ENCODE results near the gene OGA.

DNA sequence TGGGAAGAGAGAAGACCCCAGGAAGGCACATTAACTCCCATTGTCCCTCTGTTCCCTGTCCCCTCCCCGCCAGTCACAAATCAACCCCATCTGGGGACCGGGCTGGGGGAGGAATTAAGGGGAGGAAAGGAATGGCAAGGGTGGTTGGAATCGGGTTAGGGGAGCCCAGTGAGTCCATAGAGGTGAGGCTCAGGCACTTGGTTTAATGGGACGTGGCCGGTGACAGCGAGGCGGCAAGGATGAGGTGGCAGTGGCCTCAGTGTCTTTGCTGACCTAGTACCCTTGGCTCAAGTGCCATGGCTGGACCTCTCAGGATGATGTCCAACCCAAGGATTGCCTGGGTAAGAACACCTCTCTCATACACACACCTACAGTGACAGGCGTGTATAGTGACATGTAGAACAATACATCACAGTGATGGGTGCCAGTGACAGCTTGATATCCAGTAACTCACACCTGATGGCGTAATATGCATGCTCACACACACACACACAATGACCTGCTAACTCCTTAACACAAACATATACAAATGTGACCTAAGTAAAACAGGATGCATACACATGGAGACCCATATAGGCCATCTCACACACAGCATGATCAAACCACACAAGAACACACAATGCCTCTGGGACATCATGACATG lies 13.0 kb upstream of the OGA start:
- no peak for TF ChIP-seq TCF4 (CRISPR knock-in tag; IDR thresholded peaks at IDR 0.05; ENCODE audit: borderline replicate concordance)
- no peak for TF ChIP-seq ISL1 (CRISPR knock-in tag; IDR thresholded peaks at IDR 0.05)
- TF ChIP-seq ZFP30 (CRISPR knock-in tag; IDR thresholded peaks at IDR 0.05), result no peak
- TF ChIP-seq ZNF70 (CRISPR knock-in tag; IDR thresholded peaks at IDR 0.05), result no peak
- TF ChIP-seq ESRRG (CRISPR knock-in tag; IDR thresholded peaks at IDR 0.05), result no peak
- TF ChIP-seq ZNF565 (CRISPR knock-in tag; conservative IDR thresholded peaks at IDR 0.05; ENCODE audit: low read depth), result no peak
- TF ChIP-seq, protein P1, sequence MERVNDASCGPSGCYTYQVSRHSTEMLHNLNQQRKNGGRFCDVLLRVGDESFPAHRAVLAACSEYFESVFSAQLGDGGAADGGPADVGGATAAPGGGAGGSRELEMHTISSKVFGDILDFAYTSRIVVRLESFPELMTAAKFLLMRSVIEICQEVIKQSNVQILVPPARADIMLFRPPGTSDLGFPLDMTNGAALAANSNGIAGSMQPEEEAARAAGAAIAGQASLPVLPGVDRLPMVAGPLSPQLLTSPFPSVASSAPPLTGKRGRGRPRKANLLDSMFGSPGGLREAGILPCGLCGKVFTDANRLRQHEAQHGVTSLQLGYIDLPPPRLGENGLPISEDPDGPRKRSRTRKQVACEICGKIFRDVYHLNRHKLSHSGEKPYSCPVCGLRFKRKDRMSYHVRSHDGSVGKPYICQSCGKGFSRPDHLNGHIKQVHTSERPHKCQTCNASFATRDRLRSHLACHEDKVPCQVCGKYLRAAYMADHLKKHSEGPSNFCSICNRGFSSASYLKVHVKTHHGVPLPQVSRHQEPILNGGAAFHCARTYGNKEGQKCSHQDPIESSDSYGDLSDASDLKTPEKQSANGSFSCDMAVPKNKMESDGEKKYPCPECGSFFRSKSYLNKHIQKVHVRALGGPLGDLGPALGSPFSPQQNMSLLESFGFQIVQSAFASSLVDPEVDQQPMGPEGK (CRISPR knock-in tag; IDR thresholded peaks at IDR 0.05; ENCODE audit: borderline replicate concordance), result no peak
- TF ChIP-seq, protein P2, sequence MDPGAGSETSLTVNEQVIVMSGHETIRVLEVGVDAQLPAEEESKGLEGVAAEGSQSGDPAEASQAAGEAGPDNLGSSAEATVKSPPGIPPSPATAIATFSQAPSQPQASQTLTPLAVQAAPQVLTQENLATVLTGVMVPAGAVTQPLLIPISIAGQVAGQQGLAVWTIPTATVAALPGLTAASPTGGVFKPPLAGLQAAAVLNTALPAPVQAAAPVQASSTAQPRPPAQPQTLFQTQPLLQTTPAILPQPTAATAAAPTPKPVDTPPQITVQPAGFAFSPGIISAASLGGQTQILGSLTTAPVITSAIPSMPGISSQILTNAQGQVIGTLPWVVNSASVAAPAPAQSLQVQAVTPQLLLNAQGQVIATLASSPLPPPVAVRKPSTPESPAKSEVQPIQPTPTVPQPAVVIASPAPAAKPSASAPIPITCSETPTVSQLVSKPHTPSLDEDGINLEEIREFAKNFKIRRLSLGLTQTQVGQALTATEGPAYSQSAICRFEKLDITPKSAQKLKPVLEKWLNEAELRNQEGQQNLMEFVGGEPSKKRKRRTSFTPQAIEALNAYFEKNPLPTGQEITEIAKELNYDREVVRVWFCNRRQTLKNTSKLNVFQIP (CRISPR knock-in tag; IDR thresholded peaks at IDR 0.05; ENCODE audit: borderline replicate concordance, low read depth), result no peak
- TF ChIP-seq, protein P3, sequence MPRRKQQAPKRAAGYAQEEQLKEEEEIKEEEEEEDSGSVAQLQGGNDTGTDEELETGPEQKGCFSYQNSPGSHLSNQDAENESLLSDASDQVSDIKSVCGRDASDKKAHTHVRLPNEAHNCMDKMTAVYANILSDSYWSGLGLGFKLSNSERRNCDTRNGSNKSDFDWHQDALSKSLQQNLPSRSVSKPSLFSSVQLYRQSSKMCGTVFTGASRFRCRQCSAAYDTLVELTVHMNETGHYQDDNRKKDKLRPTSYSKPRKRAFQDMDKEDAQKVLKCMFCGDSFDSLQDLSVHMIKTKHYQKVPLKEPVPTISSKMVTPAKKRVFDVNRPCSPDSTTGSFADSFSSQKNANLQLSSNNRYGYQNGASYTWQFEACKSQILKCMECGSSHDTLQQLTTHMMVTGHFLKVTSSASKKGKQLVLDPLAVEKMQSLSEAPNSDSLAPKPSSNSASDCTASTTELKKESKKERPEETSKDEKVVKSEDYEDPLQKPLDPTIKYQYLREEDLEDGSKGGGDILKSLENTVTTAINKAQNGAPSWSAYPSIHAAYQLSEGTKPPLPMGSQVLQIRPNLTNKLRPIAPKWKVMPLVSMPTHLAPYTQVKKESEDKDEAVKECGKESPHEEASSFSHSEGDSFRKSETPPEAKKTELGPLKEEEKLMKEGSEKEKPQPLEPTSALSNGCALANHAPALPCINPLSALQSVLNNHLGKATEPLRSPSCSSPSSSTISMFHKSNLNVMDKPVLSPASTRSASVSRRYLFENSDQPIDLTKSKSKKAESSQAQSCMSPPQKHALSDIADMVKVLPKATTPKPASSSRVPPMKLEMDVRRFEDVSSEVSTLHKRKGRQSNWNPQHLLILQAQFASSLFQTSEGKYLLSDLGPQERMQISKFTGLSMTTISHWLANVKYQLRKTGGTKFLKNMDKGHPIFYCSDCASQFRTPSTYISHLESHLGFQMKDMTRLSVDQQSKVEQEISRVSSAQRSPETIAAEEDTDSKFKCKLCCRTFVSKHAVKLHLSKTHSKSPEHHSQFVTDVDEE (CRISPR knock-in tag; IDR thresholded peaks at IDR 0.05), result no peak
- TF ChIP-seq ZNF8 (CRISPR knock-in tag; IDR thresholded peaks at IDR 0.05), result no peak
- no peak for TF ChIP-seq BACH2 (CRISPR knock-in tag; IDR thresholded peaks at IDR 0.05; ENCODE audit: borderline replicate concordance)
- no peak for TF ChIP-seq PPARA (CRISPR knock-in tag; IDR thresholded peaks at IDR 0.05; ENCODE audit: borderline replicate concordance)
